CD4-positive, alpha-beta T cell treated with Interleukin-2 at 100 ng/mL for 4 hours (primary cell): ENCODE results near the gene CXADR.
A peak's percentile ranks its signal among the peaks of the same experiment; 100 is the strongest.
"Not testable (repeated sequence)": the region's sequence is repeated elsewhere in the genome, so short reads cannot be mapped to it uniquely, and the experiment has no call there.

Experiments used
- DNase-seq: peaks from one replicate; pipeline ENCODE4 v3.0.0-alpha.2; 2020; ENCODE audit warnings: low spot score

Gene CXADR

DNA sequence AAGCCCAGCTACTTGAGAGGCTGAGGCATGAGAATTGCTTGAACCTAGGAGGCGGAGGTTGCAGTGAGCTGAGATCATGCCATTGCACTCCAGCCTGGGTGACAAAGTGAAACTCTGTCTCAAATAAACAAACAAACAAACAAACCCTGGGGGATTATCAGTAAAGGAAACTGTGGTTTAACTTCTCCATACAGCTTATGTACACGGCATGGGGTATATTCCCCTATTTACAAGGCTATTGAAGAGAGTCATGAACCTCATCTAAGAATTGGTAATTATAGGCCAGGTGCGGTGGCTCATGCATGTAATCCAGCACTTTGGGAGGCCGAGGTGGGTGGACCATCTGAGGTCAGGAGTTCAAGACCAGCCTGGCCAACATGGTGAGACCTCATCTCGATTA lies 9.9 kb upstream of the CXADR start:
- not testable (repeated sequence) for DNase-seq

DNA sequence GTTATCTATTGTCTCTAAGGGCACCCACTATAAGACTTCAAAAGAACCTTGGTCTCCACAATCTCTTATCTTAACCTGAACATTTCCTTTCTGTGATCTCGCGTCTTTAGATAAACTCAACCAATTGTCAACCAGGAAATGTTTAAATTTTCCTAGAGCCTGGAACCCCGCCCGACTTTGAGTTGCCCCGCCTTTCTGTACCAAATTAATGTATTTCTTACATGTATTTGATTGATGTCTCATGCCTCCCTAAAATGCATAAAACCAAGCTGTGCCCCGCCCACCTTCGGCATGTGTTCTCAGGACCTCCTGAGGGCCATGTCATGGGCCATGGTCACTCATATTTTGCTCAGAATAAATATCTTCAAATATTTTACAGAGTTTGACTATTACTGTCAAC lies 5.9 kb upstream of the CXADR start:
- DNase-seq: no peak

GRCh38 chr21:17507591-17507990 lies 5.3 kb upstream of the CXADR start:
- DNase-seq: no peak

DNA sequence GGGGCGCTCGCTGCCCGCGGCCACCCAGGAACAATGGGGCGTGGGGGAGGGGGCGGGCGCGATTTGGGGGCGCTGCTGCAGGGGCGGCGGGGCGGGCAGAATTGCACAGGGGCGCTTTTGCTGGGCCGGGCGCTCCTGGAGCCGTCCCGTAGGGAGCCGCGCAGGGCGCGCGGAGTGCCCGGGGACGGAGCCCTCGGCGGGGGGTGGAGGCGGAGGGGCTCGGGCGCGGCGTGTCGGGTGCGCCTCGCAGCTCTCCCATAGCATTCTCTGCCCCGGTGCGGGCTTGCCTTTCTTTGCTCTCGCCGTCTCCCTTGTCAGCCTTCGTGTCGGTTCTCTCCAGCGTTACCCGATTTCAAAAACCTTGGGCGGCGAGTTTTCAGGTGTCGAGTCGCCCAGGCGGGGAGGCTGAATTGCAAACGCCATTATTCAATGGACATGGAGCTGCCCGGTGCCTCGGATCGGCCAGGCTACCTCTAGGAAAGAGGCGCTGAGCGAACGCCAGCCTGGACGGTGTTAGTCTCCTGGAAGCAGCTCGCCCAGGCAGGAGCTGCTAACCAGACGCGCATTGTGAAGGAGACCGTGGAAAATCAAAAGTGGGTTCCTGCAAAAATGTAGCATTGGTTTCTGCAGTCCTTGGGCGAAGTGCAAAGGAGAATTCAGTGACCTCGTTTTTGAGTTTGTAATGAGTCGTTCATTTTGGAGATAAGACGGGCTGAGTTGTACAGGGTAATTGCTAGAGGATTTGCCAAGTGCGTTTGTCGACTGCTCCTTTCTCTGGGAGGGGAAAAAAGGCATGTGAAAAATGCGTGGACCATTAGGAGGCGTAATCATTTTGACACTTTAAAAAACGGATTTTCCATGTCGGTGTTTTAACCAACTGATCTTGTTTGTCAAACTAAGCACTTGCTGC lies 626 bp downstream of the CXADR start:
- DNase-seq: peak; percentile 2

GRCh38 chr21:17514124-17514845 lies 1.4 kb downstream of the CXADR start:
- no peak for DNase-seq

DNA sequence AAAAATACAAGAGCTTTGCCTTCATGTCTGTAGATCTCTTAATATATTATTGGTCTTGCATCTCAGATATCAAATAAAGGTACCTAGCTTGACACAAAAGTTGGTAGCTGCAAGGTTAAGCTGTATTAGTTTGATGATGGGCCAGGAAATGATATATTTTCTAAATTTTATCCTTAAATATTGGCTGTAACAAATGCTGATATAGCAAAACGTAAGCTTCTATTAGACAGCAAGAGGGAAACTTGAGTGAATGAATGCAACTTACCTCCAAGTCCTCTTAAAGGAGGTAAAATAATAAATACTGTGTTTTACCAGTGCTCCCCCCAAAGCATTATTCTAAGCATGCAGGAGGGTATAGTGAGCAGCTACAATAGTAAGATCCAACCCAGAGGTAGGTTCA lies 4.2 kb downstream of the CXADR start:
- DNase-seq: not testable (repeated sequence)

DNA sequence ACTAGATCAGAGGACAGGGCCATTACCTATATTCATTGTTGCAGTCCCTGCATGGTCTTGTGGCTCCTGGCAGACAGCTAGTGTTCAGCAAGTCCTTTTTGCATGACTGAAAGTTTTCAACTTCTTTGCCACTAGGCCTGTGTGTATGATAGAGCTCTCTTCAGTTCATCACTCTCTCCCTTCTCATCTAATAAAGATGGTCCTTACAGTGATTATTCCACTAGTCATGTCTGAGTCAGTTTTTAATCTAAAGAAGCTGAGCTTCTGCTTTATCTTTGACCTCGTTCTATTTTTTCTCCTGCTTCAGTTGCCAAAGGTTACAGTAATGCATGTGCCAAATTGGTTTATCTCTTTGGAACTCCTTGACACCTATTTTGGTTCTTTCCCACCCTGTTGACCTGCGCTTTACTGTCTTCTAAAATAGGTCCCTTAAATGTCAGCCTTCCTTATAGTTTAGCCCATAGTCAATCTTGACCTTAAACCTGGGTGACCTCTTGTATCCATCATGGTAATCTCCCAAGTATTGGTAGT lies 6.4 kb downstream of the CXADR start:
- DNase-seq: no peak

DNA sequence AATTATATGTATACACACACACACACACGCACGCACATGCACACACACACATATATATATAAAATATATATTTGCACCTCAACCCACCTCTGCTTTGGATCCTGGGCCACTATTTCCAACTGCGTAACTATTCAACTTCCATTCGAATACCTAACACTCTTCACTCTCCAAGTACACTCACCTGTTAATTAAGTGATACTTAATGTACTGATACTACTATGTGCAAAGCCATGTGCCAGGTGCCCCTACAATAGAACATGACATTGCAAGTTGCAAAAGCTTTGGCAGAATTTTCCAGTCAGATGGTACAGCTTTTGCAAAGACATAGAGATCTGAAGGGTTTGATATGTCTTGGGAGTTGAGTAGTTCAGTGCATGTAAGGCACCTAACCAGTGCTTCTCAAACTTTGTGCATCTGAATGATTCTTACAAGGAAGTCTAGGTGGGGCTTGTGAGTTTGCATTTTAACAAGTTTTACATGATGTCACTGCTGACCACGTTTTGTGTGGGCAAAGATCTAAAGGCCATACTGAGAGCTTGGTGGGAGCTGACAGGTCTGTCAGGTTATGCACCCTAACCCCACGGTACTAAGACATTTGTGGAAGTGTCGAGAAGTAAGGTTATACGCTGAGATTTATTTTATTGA lies 7.2 kb downstream of the CXADR start:
- no peak for DNase-seq

DNA sequence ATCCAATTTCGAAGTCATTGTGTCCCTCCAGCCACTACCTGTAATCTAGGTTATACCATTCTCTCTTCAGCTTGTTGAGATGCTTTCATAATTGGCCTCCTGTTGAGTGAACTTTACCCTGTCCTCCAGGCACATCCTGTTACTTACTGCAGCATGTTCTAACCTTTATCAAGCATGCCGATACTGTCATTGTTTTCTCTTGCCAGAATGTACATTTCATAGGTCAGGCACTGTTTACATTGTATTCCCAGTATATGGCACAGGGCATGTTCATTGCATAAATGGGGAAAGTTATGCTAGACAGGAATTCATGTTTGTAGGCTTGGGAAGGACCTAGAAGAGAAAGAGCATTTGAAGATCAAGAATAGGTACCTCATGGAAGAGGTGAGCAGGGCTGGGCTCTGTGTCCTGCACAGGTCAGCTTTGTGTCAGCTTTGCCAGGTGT lies 10.2 kb downstream of the CXADR start:
- no peak for DNase-seq

- not testable (repeated sequence) for DNase-seq
These were observed 11.2 kb downstream of the CXADR start for GRCh38 chr21:17523979-17524494.

- no peak for DNase-seq
These were observed 11.8 kb downstream of the CXADR start for GRCh38 chr21:17524635-17525034.

DNA sequence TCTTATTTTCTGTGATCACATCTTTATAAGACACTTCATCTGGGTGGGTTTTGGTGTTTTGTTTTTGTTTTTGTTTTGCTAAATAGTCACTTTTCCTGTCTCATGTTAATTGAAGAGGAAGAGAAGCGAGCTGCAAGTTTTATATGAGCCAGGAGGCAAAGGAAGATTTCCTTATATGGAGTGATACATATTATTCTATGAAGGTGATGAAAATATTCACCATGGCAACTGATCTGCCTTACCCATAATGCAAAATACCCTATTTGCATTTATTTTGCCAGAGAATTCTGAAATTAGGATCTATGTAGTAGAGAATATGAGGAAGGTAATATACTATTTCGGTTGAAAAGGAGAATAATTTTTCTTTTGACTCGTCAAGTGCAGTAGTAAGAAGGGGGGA lies 13.9 kb downstream of the CXADR start:
- no peak for DNase-seq

GRCh38 chr21:17527240-17527639 lies 14.4 kb downstream of the CXADR start:
- DNase-seq: no peak

DNA sequence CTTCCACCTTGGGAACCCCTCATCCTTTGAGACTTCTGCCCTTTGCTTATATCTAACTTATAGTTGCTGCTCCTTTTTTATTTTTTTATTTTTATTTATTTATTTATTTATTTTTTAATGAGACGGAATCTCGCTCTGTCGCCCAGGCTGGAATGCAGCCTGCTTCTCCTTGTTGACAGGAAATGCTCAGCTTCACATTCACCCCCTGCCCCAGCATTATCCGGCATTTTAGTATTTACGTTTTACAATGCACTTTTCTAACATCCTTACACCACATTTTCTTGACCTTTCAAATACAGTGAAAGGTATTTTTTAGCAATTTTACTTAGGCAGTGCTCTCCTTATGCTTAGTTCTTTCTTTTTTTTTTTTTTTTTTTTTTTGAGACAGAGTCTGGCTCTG lies 14.9 kb downstream of the CXADR start:
- DNase-seq: no peak

GRCh38 chr21:17529648-17530047 lies 16.8 kb downstream of the CXADR start:
- no peak for DNase-seq

- DNase-seq: no peak
These were observed 19.4 kb downstream of the CXADR start for GRCh38 chr21:17532292-17532691.

DNA sequence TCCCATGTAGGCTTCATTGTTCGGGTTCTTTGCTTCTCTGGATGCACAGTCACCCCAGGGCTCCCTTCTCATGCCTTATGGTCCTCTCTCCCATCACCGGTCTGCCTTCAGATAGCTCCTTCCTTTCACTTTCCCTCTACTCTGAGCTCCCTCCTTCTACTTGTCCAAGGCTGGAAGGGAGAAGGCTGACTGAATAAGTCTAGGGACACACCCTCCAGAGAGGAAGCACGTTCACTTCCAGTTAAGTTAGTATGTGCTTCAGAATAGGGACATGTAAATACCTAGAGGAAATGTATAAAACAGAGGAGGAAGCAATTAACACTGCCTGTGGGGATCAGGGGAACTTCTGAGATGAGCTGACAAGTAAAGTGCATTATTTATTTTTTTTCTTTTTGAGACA lies 23.5 kb downstream of the CXADR start:
- no peak for DNase-seq

DNA sequence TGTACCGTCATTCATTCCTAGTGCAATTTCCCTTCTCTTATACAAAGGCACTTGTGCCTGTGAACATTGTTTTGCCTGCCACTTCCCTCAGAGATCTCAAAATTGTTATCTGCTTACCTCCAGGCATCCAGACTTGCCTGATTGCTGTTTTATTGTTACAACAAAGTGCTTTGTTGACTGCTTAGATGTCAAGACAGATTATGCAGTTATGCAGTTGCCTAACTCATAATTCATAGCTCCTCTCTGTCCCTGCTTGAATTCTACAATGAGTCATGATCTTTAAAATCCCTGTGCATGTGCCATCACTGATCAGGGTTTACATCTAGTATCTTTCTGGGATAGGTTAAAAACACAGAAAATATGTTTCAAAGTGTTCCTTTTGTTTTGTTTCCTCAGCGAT lies 24.5 kb downstream of the CXADR start:
- DNase-seq: no peak

GRCh38 chr21:17538576-17538975 lies 25.7 kb downstream of the CXADR start:
- no peak for DNase-seq

- DNase-seq: no peak
These were observed 26.5 kb downstream of the CXADR start for GRCh38 chr21:17539323-17539722.

- no peak for DNase-seq
These were observed 27.0 kb downstream of the CXADR start for GRCh38 chr21:17539743-17540341.

GRCh38 chr21:17540530-17540929 lies 27.7 kb downstream of the CXADR start:
- DNase-seq: no peak
